H54 (cell line): ENCODE results near the gene PCNA.
"Not testable (repeated sequence)": the region's sequence is repeated elsewhere in the genome, so short reads cannot be mapped to it uniquely, and the experiment has no call there.

Source experiments
- DNase-seq: peaks from one replicate; pipeline ENCODE4 v3.0.0; 2011; ENCODE audit warnings: low spot score, mixed read lengths; ENCODE audit not compliant: insufficient read length
- FAIRE-seq: peaks from 3 replicates; lab custom pipeline; 2011; peaks lifted over from hg19 to GRCh38; lab: Jason Lieb, UNC
- POLR2A ChIP-seq: IDR thresholded peaks from 2 replicates; pipeline ENCODE4 v1.6.1; 2011; ENCODE audit warnings: low read depth, mild to moderate bottlenecking, low read length

The PCNA gene

GRCh38 chr20:5072756-5073659, 46.8 kb downstream of the PCNA start:
- FAIRE-seq (no peak), DNase-seq (peak; percentile 82)
- no peak for TF ChIP-seq POLR2A

GRCh38 chr20:5071942-5072341, 47.8 kb downstream of the PCNA start:
- DNase-seq, FAIRE-seq: not testable (repeated sequence)

- FAIRE-seq (no peak), DNase-seq (no peak)
- TF ChIP-seq POLR2A, result no peak
These were observed 49.2 kb downstream of the PCNA start for GRCh38 chr20:5070570-5070969.

- DNase-seq (no peak), FAIRE-seq (no peak)
- no peak for TF ChIP-seq POLR2A
These were observed 49.7 kb downstream of the PCNA start for GRCh38 chr20:5070081-5070480.

- TF ChIP-seq POLR2A, result no peak
- no peak for FAIRE-seq
- no peak for DNase-seq
These were observed 50.5 kb downstream of the PCNA start for GRCh38 chr20:5069141-5069806.

- TF ChIP-seq POLR2A, result no peak
- DNase-seq (no peak), FAIRE-seq (no peak)
These were observed 51.7 kb downstream of the PCNA start for GRCh38 chr20:5067877-5068645.

- TF ChIP-seq POLR2A, result peak; percentile 63; the same call in 1 of the 2 replicates
- FAIRE-seq (peak; percentile 94), DNase-seq (peak; percentile 85)
These were observed 53.8 kb downstream of the PCNA start for GRCh38 chr20:5065879-5066383.

- FAIRE-seq, result no peak
- DNase-seq, result peak; percentile 54
These were observed 54.4 kb downstream of the PCNA start for GRCh38 chr20:5065166-5065878.

More at GRCh38 chr20:5065166-5065878, 54.4 kb downstream of the PCNA start:
- TF ChIP-seq POLR2A, result no peak
